ENCODE data around the gene NES. TPM values are rescaled to one million over a fixed set of nuclear protein-coding genes. Genes with fewer than 3 reads are reported as not detected.

The NES gene
- total RNA-seq, 4 donors from 2014 or later = 16.6 to 37.4 (median 32.5) TPM

DNA sequence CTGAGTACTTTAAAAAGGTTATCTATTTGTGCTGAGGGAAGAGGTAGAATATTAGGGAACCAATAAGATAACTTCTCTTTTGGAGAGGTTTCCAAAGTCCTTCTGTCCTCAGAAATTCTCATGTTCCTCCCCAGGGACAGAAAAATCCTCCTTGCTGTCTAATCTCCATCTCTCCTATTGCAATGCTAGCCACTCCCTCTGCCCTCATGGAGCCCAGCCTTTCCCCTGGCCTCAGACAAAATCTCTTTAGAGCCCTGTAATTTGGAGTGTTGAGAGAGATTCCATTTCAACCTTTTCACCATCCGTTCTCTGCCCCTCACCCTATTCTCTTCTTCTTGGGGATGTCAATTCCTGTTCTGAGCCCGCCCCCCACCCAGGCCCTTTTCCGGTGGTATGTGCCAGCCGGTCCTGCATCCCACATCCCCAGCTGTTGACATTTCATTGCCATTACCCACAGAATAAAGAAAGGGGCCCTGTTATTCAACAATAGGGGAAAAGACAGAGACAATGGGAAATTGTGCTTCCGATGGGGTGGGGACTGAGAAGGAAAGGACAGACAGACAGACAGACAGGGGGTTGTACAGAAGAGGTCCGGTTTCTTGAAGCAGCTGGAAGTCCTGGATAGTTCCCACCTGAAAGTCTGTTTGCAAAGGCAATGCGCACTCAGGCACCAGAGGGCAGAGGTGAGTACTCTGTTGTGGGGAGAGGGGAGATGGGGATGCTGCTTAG, 58.2 kb downstream of the NES start, which contains the start of gene HAPLN2:
HAPLN2 (plus strand) TSS at position 563 of the 729 bp plus-strand sequence. CDS start 4,076 bp downstream, outside the sequence.
- Histone ChIP-seq H3K27ac (replicated peaks in 1 of 4) (peak within 1 kb of the TSS in 1 of 4 donors; percentile 9), H3K27me3 (peaks cover 0 to 17% (median 2%) of the 10 kb centered on the region in 4 donors), H3K4me1 (peaks cover 21 to 42% (median 35%) of the 10 kb centered on the region in 4 donors), H3K36me3 (no peaks in the 10 kb centered on the region), H3K9me3 (no peaks in the 10 kb centered on the region), H3K4me3 (no peak within 1 kb of the TSS)
- intact Hi-C loops (cut with DNase I) = loop anchor here (5.0 kb wide), 1 partner anchor 232 kb away; no protein-coding TSS in a partner anchor
- no peak for TF ChIP-seq POLR2AphosphoS5 (IDR thresholded peaks at IDR 0.05)
- TF ChIP-seq, protein P1, sequence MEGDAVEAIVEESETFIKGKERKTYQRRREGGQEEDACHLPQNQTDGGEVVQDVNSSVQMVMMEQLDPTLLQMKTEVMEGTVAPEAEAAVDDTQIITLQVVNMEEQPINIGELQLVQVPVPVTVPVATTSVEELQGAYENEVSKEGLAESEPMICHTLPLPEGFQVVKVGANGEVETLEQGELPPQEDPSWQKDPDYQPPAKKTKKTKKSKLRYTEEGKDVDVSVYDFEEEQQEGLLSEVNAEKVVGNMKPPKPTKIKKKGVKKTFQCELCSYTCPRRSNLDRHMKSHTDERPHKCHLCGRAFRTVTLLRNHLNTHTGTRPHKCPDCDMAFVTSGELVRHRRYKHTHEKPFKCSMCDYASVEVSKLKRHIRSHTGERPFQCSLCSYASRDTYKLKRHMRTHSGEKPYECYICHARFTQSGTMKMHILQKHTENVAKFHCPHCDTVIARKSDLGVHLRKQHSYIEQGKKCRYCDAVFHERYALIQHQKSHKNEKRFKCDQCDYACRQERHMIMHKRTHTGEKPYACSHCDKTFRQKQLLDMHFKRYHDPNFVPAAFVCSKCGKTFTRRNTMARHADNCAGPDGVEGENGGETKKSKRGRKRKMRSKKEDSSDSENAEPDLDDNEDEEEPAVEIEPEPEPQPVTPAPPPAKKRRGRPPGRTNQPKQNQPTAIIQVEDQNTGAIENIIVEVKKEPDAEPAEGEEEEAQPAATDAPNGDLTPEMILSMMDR (IDR thresholded peaks at IDR 0.05) = peak in 1 of 3 experiments; percentile 12
- WGBS = 34% methylated on average over 7 of the region's 7 CpGs
- DNase-seq (ENCODE audit: extremely low spot score) = no peak

Other genes with a start within 250 kb of the NES start
- 100 to 1,000 TPM in 3 of 4 donors, 10 to 100 TPM in 1; 78.0 to 138 (median 115) TPM for gene MEF2D, start 176.6 kb downstream of the NES start, total RNA-seq
- gene IQGAP3, start 104.8 kb downstream of the NES start, total RNA-seq = 1 to 10 TPM in 1 of 4 donors, under 1 TPM in 2, not detected in 1; 0.06 to 1.1 (median 0.50) TPM
- gene TTC24, start 97.7 kb downstream of the NES start, total RNA-seq = not detected
- gene NAXE, start 85.6 kb downstream of the NES start, total RNA-seq = 10 to 100 TPM; 73.5 to 98.0 (median 85.2) TPM
- gene GPATCH4, start 75.9 kb downstream of the NES start, total RNA-seq = 10 to 100 TPM; 22.6 to 32.8 (median 26.4) TPM
- 1 to 10 TPM in 3 of 4 donors, under 1 TPM in 1; 0.83 to 5.1 (median 2.2) TPM for gene HAPLN2, start 58.0 kb downstream of the NES start, total RNA-seq
- 1 to 10 TPM in 1 of 4 donors, under 1 TPM in 2, not detected in 1; 0.45 to 1.0 (median 0.99) TPM for gene BCAN, start 35.3 kb downstream of the NES start, total RNA-seq
- gene CRABP2, start 28.2 kb upstream of the NES start, total RNA-seq = 1 to 10 TPM; 1.2 to 6.4 (median 2.7) TPM
- 10 to 100 TPM; 16.2 to 32.3 (median 18.0) TPM for gene METTL25B, start 51.1 kb upstream of the NES start, total RNA-seq
- 10 to 100 TPM; 16.2 to 20.0 (median 19.0) TPM for gene ISG20L2, start 51.4 kb upstream of the NES start, total RNA-seq
- 10 to 100 TPM; 43.5 to 67.4 (median 62.4) TPM for gene MRPL24, start 63.7 kb upstream of the NES start, total RNA-seq
- 100 to 1,000 TPM; 124 to 239 (median 167) TPM for gene HDGF, start 74.3 kb upstream of the NES start, total RNA-seq
- gene PRCC, start 90.1 kb upstream of the NES start, total RNA-seq = 10 to 100 TPM; 21.2 to 43.6 (median 38.7) TPM
- 1 to 10 TPM in 1 of 4 donors, under 1 TPM in 2, not detected in 1; 0.83 to 2.7 (median 0.84) TPM for gene SH2D2A, start 139.4 kb upstream of the NES start, total RNA-seq
- gene INSRR, start 181.7 kb upstream of the NES start, total RNA-seq = not detected
- gene NTRK1, start 183.5 kb upstream of the NES start, total RNA-seq = 1 to 10 TPM in 3 of 4 donors, under 1 TPM in 1; 0.58 to 2.5 (median 1.8) TPM
- 10 to 100 TPM in 2 of 4 donors, 1 to 10 TPM in 2; 6.1 to 13.6 (median 10.9) TPM for gene PEAR1, start 216.3 kb upstream of the NES start, total RNA-seq
- gene LRRC71, start 243.2 kb upstream of the NES start, total RNA-seq = not detected

Data from esophagus muscularis mucosa (tissue), 4 donors.